Esophagus muscularis mucosa (tissue), 3 donors: ENCODE results near the gene CP.

ENCODE experiments used
- POLR2A ChIP-seq: fragments of 450-650 bp; IDR thresholded peaks from one replicate; pipeline ENCODE4 v1.6.1; 2017; ENCODE audit warnings: antibody characterized with exemption, moderate library complexity, mild to moderate bottlenecking, low read depth
- TF ChIP-seq, protein P1 (sequence below), 3 experiments: fragments of 200-600 bp in 2 of 3; fragments of 450-650 bp in 1 of 3; sonication (generic) in 2 of 3; IDR thresholded peaks; one replicate each; pipeline ENCODE4 v1.5.1; 2017 to 2019; ENCODE audit warnings: antibody characterized with exemption in 3 of 3, mild to moderate bottlenecking in 2 of 3, moderate library complexity in 1 of 3

DNA sequence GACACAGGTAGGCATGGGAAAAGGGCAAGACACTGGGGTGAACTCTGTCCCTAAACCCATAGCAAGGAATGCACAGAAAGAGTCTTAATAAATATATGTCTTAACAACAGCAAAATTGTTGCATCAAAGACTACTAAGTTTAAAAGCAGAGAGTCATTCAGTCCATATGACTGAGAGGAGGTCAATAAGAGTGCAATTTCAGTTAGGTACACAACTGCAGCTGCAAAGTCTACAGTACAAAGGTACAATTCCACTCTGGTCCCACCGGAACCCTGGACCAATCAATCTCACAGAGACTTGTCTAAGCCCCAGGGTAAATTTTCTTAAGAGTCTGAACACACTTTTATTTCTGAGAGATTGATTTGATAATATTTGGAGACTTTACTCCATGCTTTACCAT, 6.9 kb downstream of the CP start:
- TF ChIP-seq, protein P1, sequence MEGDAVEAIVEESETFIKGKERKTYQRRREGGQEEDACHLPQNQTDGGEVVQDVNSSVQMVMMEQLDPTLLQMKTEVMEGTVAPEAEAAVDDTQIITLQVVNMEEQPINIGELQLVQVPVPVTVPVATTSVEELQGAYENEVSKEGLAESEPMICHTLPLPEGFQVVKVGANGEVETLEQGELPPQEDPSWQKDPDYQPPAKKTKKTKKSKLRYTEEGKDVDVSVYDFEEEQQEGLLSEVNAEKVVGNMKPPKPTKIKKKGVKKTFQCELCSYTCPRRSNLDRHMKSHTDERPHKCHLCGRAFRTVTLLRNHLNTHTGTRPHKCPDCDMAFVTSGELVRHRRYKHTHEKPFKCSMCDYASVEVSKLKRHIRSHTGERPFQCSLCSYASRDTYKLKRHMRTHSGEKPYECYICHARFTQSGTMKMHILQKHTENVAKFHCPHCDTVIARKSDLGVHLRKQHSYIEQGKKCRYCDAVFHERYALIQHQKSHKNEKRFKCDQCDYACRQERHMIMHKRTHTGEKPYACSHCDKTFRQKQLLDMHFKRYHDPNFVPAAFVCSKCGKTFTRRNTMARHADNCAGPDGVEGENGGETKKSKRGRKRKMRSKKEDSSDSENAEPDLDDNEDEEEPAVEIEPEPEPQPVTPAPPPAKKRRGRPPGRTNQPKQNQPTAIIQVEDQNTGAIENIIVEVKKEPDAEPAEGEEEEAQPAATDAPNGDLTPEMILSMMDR (IDR thresholded peaks at IDR 0.05): no peak
- TF ChIP-seq POLR2A: no peak
